OCI-LY1 (cell line): ENCODE measurements around the gene HS3ST5.

Source experiments
- H2AFZ ChIP-seq: fragments of 200-600 bp; sonication (generic), shearing (Covaris generic); 2 replicates; pipeline ENCODE4 v1.6.0; 2014; ENCODE audit warnings: antibody characterized with exemption, mild to moderate bottlenecking, low read length
- H3F3A ChIP-seq: fragments of 200-600 bp; sonication (generic), shearing (Covaris generic); 2 replicates; pipeline ENCODE4 v1.6.0; 2014; ENCODE audit warnings: mild to moderate bottlenecking, antibody characterized with exemption, low read length, moderate library complexity; ENCODE audit not compliant: insufficient read depth
- H3K27ac ChIP-seq: fragments of 200-600 bp; sonication (generic); 2 replicates; pipeline ENCODE4 v1.5.1; 2014; ENCODE audit warnings: low read length, mixed run types, mild to moderate bottlenecking, low read depth; ENCODE audit not compliant: poor library complexity, severe bottlenecking
- H3K27me3 ChIP-seq: fragments of 200-600 bp; sonication (generic); 2 replicates; pipeline ENCODE4 v1.6.0; 2014; ENCODE audit warnings: antibody characterized with exemption, mild to moderate bottlenecking, low read length, moderate library complexity; ENCODE audit not compliant: insufficient read depth
- H3K36me3 ChIP-seq: fragments of 200-600 bp; sonication (generic); 2 replicates; pipeline ENCODE4 v1.6.1; 2014; ENCODE audit warnings: mild to moderate bottlenecking, antibody characterized with exemption, low read length, moderate library complexity, mixed read lengths; ENCODE audit not compliant: insufficient read depth
- H3K4me1 ChIP-seq: fragments of 200-600 bp; sonication (generic); 2 replicates; pipeline ENCODE4 v1.5.1; 2014; ENCODE audit warnings: mild to moderate bottlenecking, low read length, moderate library complexity; ENCODE audit not compliant: insufficient read depth, severe bottlenecking
- H3K4me2 ChIP-seq: fragments of 200-600 bp; sonication (generic), shearing (Covaris generic); 2 replicates; pipeline ENCODE4 v1.6.1; 2014; ENCODE audit warnings: low read length
- H3K4me3 ChIP-seq: fragments of 200-600 bp; sonication (generic); 2 replicates; pipeline ENCODE4 v1.5.1; 2014; ENCODE audit warnings: low read length, low read depth, mild to moderate bottlenecking, mixed read lengths; ENCODE audit not compliant: poor library complexity, severe bottlenecking
- H3K79me2 ChIP-seq: fragments of 200-600 bp; shearing (Covaris generic); 2 replicates; pipeline ENCODE4 v1.6.1; 2016; ENCODE audit warnings: mixed run types, low read length, mixed read lengths; ENCODE audit not compliant: insufficient read depth
- H3K9ac ChIP-seq: fragments of 200-600 bp; sonication (generic), shearing (Covaris generic); 2 replicates; pipeline ENCODE4 v1.6.1; 2014; ENCODE audit warnings: mild to moderate bottlenecking, low read length, mixed read lengths
- H3K9me2 ChIP-seq: fragments of 200-600 bp; sonication (generic), shearing (Covaris generic); 2 replicates; pipeline ENCODE4 v1.6.1; 2014; ENCODE audit warnings: low read depth, mild to moderate bottlenecking, low read length, mixed read lengths
- H3K9me3 ChIP-seq: fragments of 200-600 bp; shearing (Covaris generic); 2 replicates; pipeline ENCODE4 v1.6.1; 2014; ENCODE audit warnings: low read length, mixed read lengths
- H4K20me1 ChIP-seq: fragments of 200-600 bp; sonication (generic), shearing (Covaris generic); 2 replicates; pipeline ENCODE4 v1.6.0; 2016; ENCODE audit warnings: mild to moderate bottlenecking, low read length; ENCODE audit not compliant: insufficient read depth
- EZH2 ChIP-seq: fragments of 200-600 bp; sonication (generic), shearing (Covaris generic); IDR thresholded peaks from 2 replicates; pipeline ENCODE4 v1.8.0; 2017; ENCODE audit warnings: borderline replicate concordance, mixed run types, mild to moderate bottlenecking, antibody characterized with exemption, low read length, moderate library complexity, mixed read lengths
- TF ChIP-seq, protein P1 (sequence below): fragments of 200-600 bp; sonication (generic), shearing (Covaris generic); IDR thresholded peaks from 2 replicates; pipeline ENCODE4 v1.5.1; 2017; ENCODE audit warnings: mild to moderate bottlenecking, antibody characterized with exemption, low read length, moderate library complexity, mixed read lengths

The HS3ST5 gene

DNA sequence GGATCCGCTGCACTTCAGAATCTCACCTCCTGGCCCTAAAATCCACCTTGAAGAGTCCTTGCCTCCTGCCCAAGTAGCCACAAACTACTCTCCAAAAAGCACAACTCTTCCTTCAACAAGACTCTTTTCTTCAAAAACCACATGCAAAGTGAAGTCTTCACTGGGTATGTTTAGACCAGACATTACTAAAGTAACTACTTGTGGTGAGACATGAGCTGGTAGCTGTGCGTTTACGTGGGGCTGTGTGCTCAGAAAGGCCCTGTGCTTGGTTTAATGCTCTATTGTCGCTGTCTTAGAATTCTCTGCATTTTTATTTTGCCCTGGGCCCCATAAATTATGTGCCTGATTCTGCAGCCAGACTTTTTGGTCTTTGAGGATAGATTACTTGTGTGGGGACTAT lies 267.5 kb downstream of the HS3ST5 start:
- no peaks in the 10 kb centered on the region for H3K9me3 ChIP-seq
- no peaks in the 10 kb centered on the region for H3K4me1 ChIP-seq
- no peaks in the 10 kb centered on the region for H3K36me3 ChIP-seq
- no peaks in the 10 kb centered on the region for H3K27me3 ChIP-seq
- no peaks in the 10 kb centered on the region for H4K20me1 ChIP-seq
- no peaks in the 10 kb centered on the region for H3K79me2 ChIP-seq
- H3F3A ChIP-seq = no peaks in the 10 kb centered on the region
- H3K9me2 ChIP-seq = no peaks in the 10 kb centered on the region
- H3K9ac ChIP-seq = no peak overlapping the region
- H3K4me2 ChIP-seq = no peak overlapping the region
- TF ChIP-seq EZH2 = no peak
- TF ChIP-seq, protein P1, sequence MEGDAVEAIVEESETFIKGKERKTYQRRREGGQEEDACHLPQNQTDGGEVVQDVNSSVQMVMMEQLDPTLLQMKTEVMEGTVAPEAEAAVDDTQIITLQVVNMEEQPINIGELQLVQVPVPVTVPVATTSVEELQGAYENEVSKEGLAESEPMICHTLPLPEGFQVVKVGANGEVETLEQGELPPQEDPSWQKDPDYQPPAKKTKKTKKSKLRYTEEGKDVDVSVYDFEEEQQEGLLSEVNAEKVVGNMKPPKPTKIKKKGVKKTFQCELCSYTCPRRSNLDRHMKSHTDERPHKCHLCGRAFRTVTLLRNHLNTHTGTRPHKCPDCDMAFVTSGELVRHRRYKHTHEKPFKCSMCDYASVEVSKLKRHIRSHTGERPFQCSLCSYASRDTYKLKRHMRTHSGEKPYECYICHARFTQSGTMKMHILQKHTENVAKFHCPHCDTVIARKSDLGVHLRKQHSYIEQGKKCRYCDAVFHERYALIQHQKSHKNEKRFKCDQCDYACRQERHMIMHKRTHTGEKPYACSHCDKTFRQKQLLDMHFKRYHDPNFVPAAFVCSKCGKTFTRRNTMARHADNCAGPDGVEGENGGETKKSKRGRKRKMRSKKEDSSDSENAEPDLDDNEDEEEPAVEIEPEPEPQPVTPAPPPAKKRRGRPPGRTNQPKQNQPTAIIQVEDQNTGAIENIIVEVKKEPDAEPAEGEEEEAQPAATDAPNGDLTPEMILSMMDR = no peak
- no peak overlapping the region for H3K4me3 ChIP-seq
- H3K27ac ChIP-seq = no peak overlapping the region
- H2AFZ ChIP-seq = no peak overlapping the region

DNA sequence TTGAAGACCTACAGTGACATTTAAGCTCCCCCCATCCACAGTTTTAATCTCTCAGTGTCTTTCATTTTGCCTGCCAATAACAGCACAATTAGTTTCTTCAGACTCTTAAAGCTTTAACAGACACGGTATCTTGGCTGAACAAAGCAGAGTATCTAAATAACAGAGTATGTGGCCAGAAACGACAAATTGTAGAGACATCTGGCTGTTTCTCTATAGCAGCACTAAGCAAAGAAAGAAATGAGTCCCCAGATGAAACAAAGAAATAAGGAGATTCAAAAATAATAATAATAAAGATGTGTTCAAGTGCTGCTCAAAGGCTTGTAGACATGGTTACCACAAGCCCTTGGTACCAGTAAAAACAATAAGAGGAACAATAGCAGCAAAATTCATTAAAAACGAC lies 274.1 kb downstream of the HS3ST5 start:
- Histone ChIP-seq H3K9me3 (no peaks in the 10 kb centered on the region), H3K4me1 (no peaks in the 10 kb centered on the region), H3K9ac (no peak overlapping the region), H3K27ac (no peak overlapping the region), H3K9me2 (no peaks in the 10 kb centered on the region), H3K27me3 (no peaks in the 10 kb centered on the region), H3K79me2 (no peaks in the 10 kb centered on the region), H2AFZ (no peak overlapping the region), H3K4me2 (no peak overlapping the region), H3K4me3 (no peak overlapping the region), H4K20me1 (no peaks in the 10 kb centered on the region), H3K36me3 (no peaks in the 10 kb centered on the region), H3F3A (no peaks in the 10 kb centered on the region)
- TF ChIP-seq, protein P1 = no peak

DNA sequence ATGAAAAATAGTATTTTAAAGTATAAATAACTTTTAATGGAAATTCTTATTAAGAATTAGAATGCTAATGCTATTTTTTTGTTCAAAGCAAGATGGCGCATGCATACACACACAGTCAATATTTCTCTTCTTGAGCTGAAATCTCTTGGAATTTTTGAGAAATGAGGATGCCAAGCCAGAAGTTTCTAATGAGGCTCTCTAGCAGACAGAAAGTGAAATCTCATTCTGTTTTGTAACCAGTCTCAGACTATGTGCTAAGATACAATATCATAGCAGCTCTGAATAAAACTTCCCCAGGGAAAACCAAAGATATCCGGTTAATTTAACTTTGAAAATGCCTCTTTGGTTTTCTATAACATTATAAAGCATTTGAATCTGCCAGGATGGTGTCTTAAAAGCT lies 274.7 kb downstream of the HS3ST5 start:
- TF ChIP-seq EZH2 = no peak
- TF ChIP-seq, protein P1 = no peak
- no peaks in the 10 kb centered on the region for H4K20me1 ChIP-seq
- H3K27ac ChIP-seq = no peak overlapping the region
- H3F3A ChIP-seq = no peaks in the 10 kb centered on the region
- H3K4me1 ChIP-seq = no peaks in the 10 kb centered on the region
- no peaks in the 10 kb centered on the region for H3K79me2 ChIP-seq
- no peak overlapping the region for H3K4me3 ChIP-seq
- no peaks in the 10 kb centered on the region for H3K9me3 ChIP-seq
- no peak overlapping the region for H3K4me2 ChIP-seq
- H3K27me3 ChIP-seq = no peaks in the 10 kb centered on the region
- no peak overlapping the region for H2AFZ ChIP-seq
- no peak overlapping the region for H3K9ac ChIP-seq
- H3K9me2 ChIP-seq = no peaks in the 10 kb centered on the region
- no peaks in the 10 kb centered on the region for H3K36me3 ChIP-seq
